ENCODE data around the gene LHX5.

DNA sequence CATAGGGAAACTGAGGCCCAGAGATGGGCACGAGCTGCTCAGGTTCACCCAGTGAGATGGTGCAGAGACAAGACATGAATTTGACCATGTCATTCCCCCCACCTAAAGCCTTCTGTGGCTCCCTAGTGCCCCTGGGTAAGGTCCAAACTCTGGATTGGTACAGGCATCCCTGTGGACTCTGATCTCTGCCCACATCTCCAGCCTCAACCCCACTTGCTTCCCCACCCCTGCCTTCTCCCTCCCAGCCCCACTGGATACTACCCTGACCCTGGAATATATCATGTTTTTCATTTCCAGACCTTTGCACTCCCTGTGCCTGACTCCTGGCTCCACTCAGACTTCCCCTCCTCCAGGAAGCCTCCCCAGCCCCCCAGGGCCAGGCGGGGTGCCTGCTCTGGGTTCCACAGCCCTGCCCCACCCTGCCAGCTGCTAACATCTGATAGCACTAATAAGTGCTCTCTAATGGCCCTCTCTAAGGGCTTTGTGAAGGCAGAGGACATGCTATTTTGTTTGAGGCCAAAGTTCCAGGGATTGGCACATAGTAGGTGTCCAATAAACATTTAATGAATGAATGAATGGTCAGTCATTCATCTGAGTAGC, 50.6 kb downstream of the LHX5 start:
- no peak for TF ChIP-seq POLR2AphosphoS5 (IDR thresholded peaks at IDR 0.05)
- TF ChIP-seq, protein P1, sequence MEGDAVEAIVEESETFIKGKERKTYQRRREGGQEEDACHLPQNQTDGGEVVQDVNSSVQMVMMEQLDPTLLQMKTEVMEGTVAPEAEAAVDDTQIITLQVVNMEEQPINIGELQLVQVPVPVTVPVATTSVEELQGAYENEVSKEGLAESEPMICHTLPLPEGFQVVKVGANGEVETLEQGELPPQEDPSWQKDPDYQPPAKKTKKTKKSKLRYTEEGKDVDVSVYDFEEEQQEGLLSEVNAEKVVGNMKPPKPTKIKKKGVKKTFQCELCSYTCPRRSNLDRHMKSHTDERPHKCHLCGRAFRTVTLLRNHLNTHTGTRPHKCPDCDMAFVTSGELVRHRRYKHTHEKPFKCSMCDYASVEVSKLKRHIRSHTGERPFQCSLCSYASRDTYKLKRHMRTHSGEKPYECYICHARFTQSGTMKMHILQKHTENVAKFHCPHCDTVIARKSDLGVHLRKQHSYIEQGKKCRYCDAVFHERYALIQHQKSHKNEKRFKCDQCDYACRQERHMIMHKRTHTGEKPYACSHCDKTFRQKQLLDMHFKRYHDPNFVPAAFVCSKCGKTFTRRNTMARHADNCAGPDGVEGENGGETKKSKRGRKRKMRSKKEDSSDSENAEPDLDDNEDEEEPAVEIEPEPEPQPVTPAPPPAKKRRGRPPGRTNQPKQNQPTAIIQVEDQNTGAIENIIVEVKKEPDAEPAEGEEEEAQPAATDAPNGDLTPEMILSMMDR (IDR thresholded peaks at IDR 0.05), result no peak
- TF ChIP-seq POLR2A (IDR thresholded peaks at IDR 0.05), result no peak

All from sigmoid colon (tissue), 4 donors.